SK-N-SH (cell line): ENCODE results near the gene LAMB1. TPM values are rescaled to one million over a fixed set of nuclear protein-coding genes. Genes with fewer than 3 reads are reported as not detected.
A peak's percentile ranks its signal among the peaks of the same experiment; 100 is the strongest.

Source experiments
- CTCF ChIA-PET: fragments of 300-600, 350-600 bp; formaldehyde crosslinking; extraction: SDS; loops from one replicate; lab custom pipeline; 2021; lab: Yijun Ruan, JAX
- POLR2A ChIA-PET: fragments of 350-600 bp; sonication (Branson Sonifier 250); formaldehyde crosslinking; extraction: SDS; loops from one replicate; lab custom pipeline; 2020; ENCODE audit warnings: antibody characterized with exemption, inconsistent platforms; lab: Yijun Ruan, JAX
- DNase-seq: peaks from one replicate; pipeline ENCODE4 v3.0.0; 2012
- H2AFZ ChIP-seq: fragments of 200-600 bp; sonication (generic); 2 replicates; pipeline ENCODE4 v1.8.1; 2016; ENCODE audit warnings: antibody characterized with exemption, mild to moderate bottlenecking, low read depth
- H3F3A ChIP-seq: fragments of 200-600 bp; sonication (generic); replicated peaks from 2 replicates; pipeline ENCODE3; 2016; ENCODE audit warnings: antibody characterized with exemption, mild to moderate bottlenecking; ENCODE audit not compliant: insufficient read depth
- H3K27ac ChIP-seq, 2 experiments: fragments of 200-500 bp in 1 of 2; fragments of 200-600 bp in 1 of 2; sonication (Bioruptor generic) in 1 of 2; sonication (generic), shearing (Covaris generic) in 1 of 2; 2 replicates each; pipeline versions ENCODE4 v1.5.1 to v1.6.1; 2014 to 2016; ENCODE audit warnings: low read depth in 2 of 2, inconsistent platforms in 1 of 2, low read length in 1 of 2, mild to moderate bottlenecking in 1 of 2, mixed read lengths in 1 of 2
- H3K27me3 ChIP-seq: fragments of 200-600 bp; sonication (generic), shearing (Covaris generic); 2 replicates; pipeline ENCODE4 v1.6.1; 2016; ENCODE audit warnings: mixed run types; ENCODE audit not compliant: insufficient read depth
- H3K36me3 ChIP-seq, 2 experiments: fragments of 200-500 bp in 1 of 2; fragments of 200-600 bp in 1 of 2; sonication (Bioruptor generic) in 1 of 2; sonication (generic) in 1 of 2; replicated peaks in 1 of 2; 2 replicates each; pipeline versions ENCODE3 to v1.5.1; 2014 to 2016; ENCODE audit warnings: low read length in 1 of 2, mild to moderate bottlenecking in 1 of 2; ENCODE audit not compliant: insufficient read depth in 2 of 2, control insufficient read depth in 1 of 2
- H3K4me1 ChIP-seq, 2 experiments: fragments of 200-500 bp in 1 of 2; fragments of 200-600 bp in 1 of 2; sonication (Bioruptor generic) in 1 of 2; sonication (generic), shearing (Covaris generic) in 1 of 2; 2 replicates each; pipeline versions ENCODE4 v1.5.1 to v1.6.1; 2014 to 2016; ENCODE audit warnings: low read depth in 1 of 2, low read length in 1 of 2, mixed run types in 1 of 2; ENCODE audit not compliant: insufficient read depth in 2 of 2, control insufficient read depth in 1 of 2
- H3K4me2 ChIP-seq: fragments of 200-600 bp; sonication (generic), shearing (Covaris generic); 2 replicates; pipeline ENCODE4 v1.6.1; 2017; ENCODE audit warnings: mixed run types
- H3K4me3 ChIP-seq, 2 experiments: fragments of 200-500 bp in 1 of 2; fragments of 200-600 bp in 1 of 2; sonication (Bioruptor generic) in 1 of 2; sonication (generic), shearing (Covaris generic) in 1 of 2; 2 replicates each; pipeline versions ENCODE4 v1.5.1 to v1.8.1; 2014 to 2016; ENCODE audit warnings: low read depth in 2 of 2, inconsistent platforms in 1 of 2, low read length in 1 of 2, mild to moderate bottlenecking in 1 of 2, mixed read lengths in 1 of 2, moderate library complexity in 1 of 2
- H3K79me2 ChIP-seq: fragments of 200-600 bp; sonication (generic); 2 replicates; pipeline ENCODE4 v1.8.1; 2017; ENCODE audit warnings: mild to moderate bottlenecking; ENCODE audit not compliant: insufficient read depth
- H3K9ac ChIP-seq: fragments of 200-600 bp; sonication (generic); 2 replicates; pipeline ENCODE4 v1.6.1; 2017; ENCODE audit warnings: mixed run types
- H3K9me2 ChIP-seq: fragments of 200-600 bp; sonication (generic); 2 replicates; pipeline ENCODE4 v1.6.1; 2017; ENCODE audit warnings: mixed run types
- H3K9me3 ChIP-seq: fragments of 200-600 bp; sonication (generic); 2 replicates; pipeline ENCODE4 v1.6.1; 2017; ENCODE audit warnings: mixed run types, mild to moderate bottlenecking, moderate library complexity
- H4K20me1 ChIP-seq: fragments of 200-600 bp; sonication (generic); 2 replicates; pipeline ENCODE4 v1.6.1; 2017; ENCODE audit warnings: mild to moderate bottlenecking, mixed run types; ENCODE audit not compliant: insufficient read depth
- CHD2 ChIP-seq: fragments of 150-350 bp; IDR thresholded peaks from 2 replicates; pipeline ENCODE4 v1.6.1; 2018; ENCODE audit warnings: low read length; ENCODE audit not compliant: partially characterized antibody
- CTCF ChIP-seq: fragments of 200-600 bp; sonication (generic); IDR thresholded peaks from 2 replicates; pipeline ENCODE4 v1.6.1; 2017; ENCODE audit warnings: antibody characterized with exemption, mild to moderate bottlenecking, moderate library complexity
- EP300 ChIP-seq, 2 experiments: IDR thresholded peaks; 2 replicates each; pipeline versions ENCODE4 v1.4.0 to v1.6.1; 2012; ENCODE audit warnings: borderline replicate concordance in 1 of 2, low read depth in 1 of 2, low read length in 1 of 2
- FOSL2 ChIP-seq: IDR thresholded peaks from 2 replicates; pipeline ENCODE4 v1.4.0; 2012; ENCODE audit warnings: low read depth, mild to moderate bottlenecking, moderate library complexity, borderline replicate concordance
- FOXJ3 ChIP-seq: sonication (generic); formaldehyde crosslinking; IDR thresholded peaks from 2 replicates; pipeline ENCODE4 v1.5.1; 2020; ENCODE audit warnings: mild to moderate bottlenecking, missing genetic modification reagents
- FOXM1 ChIP-seq: IDR thresholded peaks from 2 replicates; pipeline ENCODE4 v1.4.0; 2012; ENCODE audit warnings: low read depth, mild to moderate bottlenecking
- IRF3 ChIP-seq: fragments of 150-350 bp; IDR thresholded peaks from 2 replicates; pipeline ENCODE4 v1.6.1; 2016; ENCODE audit warnings: mild to moderate bottlenecking, low read depth, low read length
- JUND ChIP-seq: IDR thresholded peaks from 2 replicates; pipeline ENCODE4 v1.4.0; 2012
- MAX ChIP-seq: IDR thresholded peaks from 2 replicates; pipeline ENCODE4 v1.4.0; 2012; ENCODE audit warnings: low read depth
- MEF2A ChIP-seq: IDR thresholded peaks from 2 replicates; pipeline ENCODE4 v1.4.0; 2012; ENCODE audit warnings: low read depth, borderline replicate concordance
- MXI1 ChIP-seq: IDR thresholded peaks from 2 replicates; pipeline ENCODE4 v1.6.1; 2012; ENCODE audit warnings: mild to moderate bottlenecking, low read depth, low read length, improper control_type of control experiment
- POLR2AphosphoS5 ChIP-seq: IDR thresholded peaks from 2 replicates; pipeline ENCODE4 v1.6.1; 2012; ENCODE audit warnings: low read depth, low read length
- RFX5 ChIP-seq: IDR thresholded peaks from 2 replicates; pipeline ENCODE4 v1.6.1; 2012; ENCODE audit warnings: mild to moderate bottlenecking, improper control_type of control experiment, low read length
- SIN3A ChIP-seq: IDR thresholded peaks from 2 replicates; pipeline ENCODE4 v1.6.1; 2012; ENCODE audit warnings: low read depth, mild to moderate bottlenecking, low read length, moderate library complexity, borderline replicate concordance
- SMC3 ChIP-seq: IDR thresholded peaks from 2 replicates; pipeline ENCODE4 v1.6.1; 2012; ENCODE audit warnings: low read depth, low read length, improper control_type of control experiment
- TAF1 ChIP-seq: IDR thresholded peaks from 2 replicates; pipeline ENCODE4 v1.6.1; 2012; ENCODE audit warnings: low read depth, mild to moderate bottlenecking, low read length, moderate library complexity, borderline replicate concordance
- USF1 ChIP-seq: IDR thresholded peaks from 2 replicates; pipeline ENCODE4 v1.4.0; 2012; ENCODE audit warnings: low read depth, borderline replicate concordance
- USF2 ChIP-seq: fragments of 150-350 bp; IDR thresholded peaks from 2 replicates; pipeline ENCODE4 v1.6.1; 2017; ENCODE audit warnings: antibody characterized with exemption, low read length, low read depth, borderline replicate concordance
- YY1 ChIP-seq: IDR thresholded peaks from 2 replicates; pipeline ENCODE4 v1.4.0; 2012; ENCODE audit warnings: low read depth, mild to moderate bottlenecking
- WGBS: methylation state at CpG from one replicate; pipeline ENCODE4 v1.1.6; 2017; ENCODE audit warnings: low lambda C conversion rate; 5-methylcytosine and 5-hydroxymethylcytosine counted together
- polyA plus RNA-seq, 3 experiments: library from polyadenylated mRNA; depleted of rRNA; stranded (reverse); fragments of >200 nt; gene quantifications; 2 replicates each; pipeline ENCODE4 v1.2.3, GENCODE V29; 2012

LAMB1 gene
- polyA plus RNA-seq, 1 of the 3 experiments (the other 2 are of a cell fraction) = 435 TPM

GRCh38 chr7:107951896-107952295, 51.1 kb downstream of the LAMB1 start:
- Histone ChIP-seq H3K27ac (peak overlapping the region; percentile 90 to 93), H3K36me3 (peaks cover 78 to 83% of the 10 kb centered on the region in 2 experiments), H2AFZ (no peak overlapping the region), H3F3A (peaks cover 95% of the 10 kb centered on the region), H3K4me2 (peak overlapping the region; percentile 51), H4K20me1 (peaks cover 4% of the 10 kb centered on the region; the same call in 1 of the 2 replicates), H3K9me2 (no peaks in the 10 kb centered on the region), H3K27me3 (no peaks in the 10 kb centered on the region), H3K4me3 (no peak overlapping the region), H3K9ac (peak overlapping the region; percentile 33; the same call in 1 of the 2 replicates), H3K4me1 (peaks cover 39 to 61% of the 10 kb centered on the region in 2 experiments), H3K9me3 (no peaks in the 10 kb centered on the region), H3K79me2 (peaks cover 28% of the 10 kb centered on the region; the same call in 1 of the 2 replicates)
- CTCF ChIA-PET = interaction anchor here (1.1 to 1.5 kb wide), 4 partner anchors 19 to 194 kb away, joined by 3 to 6 read pairs (median 4); no protein-coding TSS in a partner anchor
- WGBS = 60% methylated on average over 8 of the region's 9 CpGs
- no peak for DNase-seq
- POLR2A ChIA-PET = no interaction called here
- TF ChIP-seq CHD2 (no peak), FOXJ3 (no peak), EP300 (IDR thresholded peaks at IDR 0.05; ENCODE audit: borderline replicate concordance in 1 of 2, low read depth in 1 of 2, low read length in 1 of 2) (no peak), POLR2AphosphoS5 (no peak), USF2 (no peak), MEF2A (no peak), TAF1 (no peak), SMC3 (no peak; the same call in 1 of the 2 replicates), YY1 (no peak), IRF3 (no peak), CTCF (no peak)

DNA sequence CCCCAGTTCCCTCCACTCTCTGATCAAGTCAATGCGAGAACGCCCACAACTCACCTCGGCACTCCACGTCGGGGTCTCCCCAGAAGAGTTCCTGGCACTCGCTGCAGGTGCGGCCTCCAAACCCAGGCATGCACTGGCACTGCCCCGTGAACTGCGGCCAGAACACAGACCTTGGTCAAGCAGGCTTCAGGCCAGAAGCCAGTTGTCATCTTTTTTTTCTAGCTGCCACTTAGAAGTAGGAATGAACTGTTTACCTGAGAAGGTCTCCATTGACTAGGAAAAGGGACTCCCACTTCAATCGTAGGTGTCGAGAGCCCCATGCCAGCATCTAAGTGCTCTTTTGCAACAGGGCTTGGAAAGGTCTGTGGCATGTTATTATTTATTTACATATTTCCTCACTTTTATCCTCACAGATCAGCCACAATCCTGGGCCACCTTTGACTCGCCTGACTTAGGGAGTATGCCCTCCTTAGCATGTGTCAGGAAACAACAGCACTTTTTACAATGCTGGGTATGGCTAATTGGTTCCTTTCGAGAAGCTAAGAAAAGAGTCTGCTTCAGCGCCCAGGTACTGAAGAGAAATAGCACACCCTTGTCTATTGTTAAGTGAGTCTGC, 51.7 kb downstream of the LAMB1 start:
- ChIA-PET POLR2A (no interaction called here), CTCF (interaction anchor here (1.2 to 1.5 kb wide), 3 partner anchors 18 to 194 kb away, joined by 3 to 6 read pairs (median 4); no protein-coding TSS in a partner anchor)
- WGBS = 94% methylated on average over 14 of the region's 14 CpGs
- Histone ChIP-seq H3K27ac (peak overlapping the region; percentile 90 to 93), H3K27me3 (no peaks in the 10 kb centered on the region), H3K36me3 (peaks cover 78% of the 10 kb centered on the region in 2 experiments), H3K9me2 (no peaks in the 10 kb centered on the region), H3K9me3 (no peaks in the 10 kb centered on the region), H3K4me3 (no peak overlapping the region), H3K9ac (no peak overlapping the region), H3K4me1 (peaks cover 41 to 68% of the 10 kb centered on the region in 2 experiments), H4K20me1 (peaks cover 4% of the 10 kb centered on the region; the same call in 1 of the 2 replicates), H3F3A (peaks cover 93% of the 10 kb centered on the region), H2AFZ (no peak overlapping the region), H3K79me2 (peaks cover 26% of the 10 kb centered on the region; the same call in 1 of the 2 replicates), H3K4me2 (peak overlapping the region; percentile 51)
- DNase-seq = no peak
- TF ChIP-seq TAF1 (no peak), EP300 (IDR thresholded peaks at IDR 0.05; ENCODE audit: borderline replicate concordance in 1 of 2, low read depth in 1 of 2, low read length in 1 of 2) (no peak), CTCF (no peak), FOXM1 (no peak), FOSL2 (no peak), MXI1 (no peak), MAX (no peak), USF1 (no peak), RFX5 (no peak), SIN3A (no peak), JUND (no peak)
